Measurements from ENCODE around the gene MYOM1.
A peak's percentile ranks its signal among the peaks of the same experiment; 100 is the strongest.

MYOM1 gene

GRCh38 chr18:3151399-3152264 is 68.1 kb downstream of the MYOM1 start:
- DNase-seq (ENCODE audit: low read depth in 2 of 2): no peak

GRCh38 chr18:3150688-3151087 is 69.1 kb downstream of the MYOM1 start:
- DNase-seq (ENCODE audit: low read depth in 2 of 2): no peak

GRCh38 chr18:3150274-3150673 is 69.5 kb downstream of the MYOM1 start:
- no peak for DNase-seq (ENCODE audit: low read depth in 2 of 2)

DNA sequence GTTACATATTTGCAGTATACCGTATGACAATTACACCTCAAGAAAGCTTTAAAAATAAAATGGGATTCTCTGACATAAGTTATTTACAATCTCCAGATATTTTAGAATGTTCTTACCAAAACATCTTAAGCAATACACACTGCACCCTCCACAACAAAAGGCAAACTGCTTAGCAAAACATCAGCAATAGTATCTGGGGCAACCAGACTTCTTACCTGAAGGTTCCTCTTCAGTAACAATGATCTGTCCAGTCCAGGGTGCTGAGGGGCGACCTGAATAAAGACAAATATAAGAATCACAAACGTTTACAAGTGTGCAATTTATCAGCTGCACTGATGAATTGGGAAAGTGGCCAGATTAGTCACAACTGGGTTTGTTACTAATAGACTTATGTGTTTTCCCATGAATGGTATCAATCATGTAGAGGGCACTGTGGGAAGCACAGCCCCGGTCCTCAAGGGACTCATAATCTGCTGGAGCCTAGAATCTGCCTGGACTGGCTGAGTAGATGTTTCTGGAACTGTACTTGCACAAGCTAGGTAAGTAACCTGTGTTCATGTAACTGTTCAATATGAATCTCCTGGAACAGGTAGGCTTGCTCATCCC is 70.7 kb downstream of the MYOM1 start:
- no peak for DNase-seq (ENCODE audit: low read depth in 2 of 2)

DNA sequence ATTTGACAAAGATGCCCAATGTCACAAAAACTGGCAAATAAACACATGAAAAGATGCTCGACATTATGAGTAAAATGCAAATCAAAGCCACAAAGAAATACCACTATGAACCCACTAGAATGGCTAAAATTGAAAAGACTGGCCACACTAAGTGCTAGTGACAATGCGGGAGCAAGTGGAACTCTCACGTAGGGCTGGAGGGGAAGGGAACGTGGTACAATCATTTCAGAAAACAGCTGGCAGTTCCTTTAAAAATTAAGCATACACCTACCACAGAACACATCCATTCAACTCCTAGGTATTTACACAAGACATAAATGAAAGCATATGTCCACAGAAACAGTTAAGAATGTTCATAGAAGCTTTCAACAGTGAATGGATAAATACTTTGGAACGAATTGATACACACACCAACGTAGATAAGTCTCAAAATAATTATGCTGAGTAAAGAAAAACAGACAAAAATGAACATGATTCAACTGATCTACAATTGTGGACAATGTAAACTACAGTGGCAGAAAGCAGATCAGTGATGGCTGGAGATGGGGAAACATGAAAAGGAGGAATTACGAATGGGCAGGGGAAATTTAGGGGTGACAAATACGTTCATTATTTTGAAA is 71.7 kb downstream of the MYOM1 start:
- no peak for DNase-seq (ENCODE audit: low read depth in 2 of 2)

DNA sequence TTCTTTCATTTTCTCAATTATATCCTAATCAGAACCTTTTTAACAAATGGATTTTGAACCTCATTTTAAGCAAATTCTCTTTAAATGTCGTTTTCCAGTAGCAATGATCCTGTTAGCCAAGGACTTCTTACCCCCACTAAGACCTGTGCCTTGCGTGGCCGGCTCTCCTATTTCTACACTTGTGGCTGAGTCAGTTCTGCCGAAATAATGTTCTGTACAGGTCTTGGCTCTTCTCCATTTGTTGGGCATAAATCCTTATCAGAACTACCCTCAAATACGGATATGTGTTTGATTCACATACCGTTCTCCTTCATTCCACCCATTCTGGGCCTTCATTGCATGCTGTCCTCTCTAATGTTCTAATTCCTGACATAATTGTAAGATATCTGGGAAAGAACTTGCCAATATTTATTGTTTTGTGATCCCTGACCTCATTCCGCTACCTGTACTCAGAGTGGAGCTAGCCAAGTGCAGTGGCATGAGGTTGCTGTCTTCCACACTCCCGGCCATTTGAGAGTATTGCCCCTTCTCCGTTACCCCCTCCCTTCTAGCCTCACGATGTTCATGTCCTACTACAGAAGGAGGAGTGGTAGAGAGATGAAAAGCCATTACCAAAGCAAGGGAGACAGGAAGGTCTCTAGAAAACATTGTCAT is 78.7 kb downstream of the MYOM1 start:
- no peak for DNase-seq (ENCODE audit: low read depth in 2 of 2)

- no peak for DNase-seq (ENCODE audit: low read depth in 2 of 2)
Measured at GRCh38 chr18:3140342-3140741, 79.4 kb downstream of the MYOM1 start.

DNA sequence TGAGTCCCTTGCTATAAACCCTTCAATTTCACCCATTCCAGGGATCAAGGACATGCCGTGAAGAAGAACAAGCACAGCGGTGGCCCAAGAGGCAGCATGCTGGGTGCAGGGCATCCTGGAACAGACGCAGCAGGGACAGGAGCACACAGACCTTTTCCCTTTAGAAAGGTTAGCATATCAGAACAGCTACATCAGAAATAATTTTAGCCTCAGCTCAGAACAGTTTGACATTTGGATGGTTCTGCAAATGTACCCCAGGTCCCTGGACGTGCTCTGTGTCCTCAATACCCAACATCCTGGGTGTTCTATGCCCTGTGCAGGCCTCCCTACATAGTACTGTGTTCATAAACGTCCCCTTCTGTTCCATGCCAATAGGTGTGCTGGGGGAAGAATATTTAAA is 80.4 kb downstream of the MYOM1 start:
- DNase-seq (ENCODE audit: low read depth in 2 of 2): no peak

DNA sequence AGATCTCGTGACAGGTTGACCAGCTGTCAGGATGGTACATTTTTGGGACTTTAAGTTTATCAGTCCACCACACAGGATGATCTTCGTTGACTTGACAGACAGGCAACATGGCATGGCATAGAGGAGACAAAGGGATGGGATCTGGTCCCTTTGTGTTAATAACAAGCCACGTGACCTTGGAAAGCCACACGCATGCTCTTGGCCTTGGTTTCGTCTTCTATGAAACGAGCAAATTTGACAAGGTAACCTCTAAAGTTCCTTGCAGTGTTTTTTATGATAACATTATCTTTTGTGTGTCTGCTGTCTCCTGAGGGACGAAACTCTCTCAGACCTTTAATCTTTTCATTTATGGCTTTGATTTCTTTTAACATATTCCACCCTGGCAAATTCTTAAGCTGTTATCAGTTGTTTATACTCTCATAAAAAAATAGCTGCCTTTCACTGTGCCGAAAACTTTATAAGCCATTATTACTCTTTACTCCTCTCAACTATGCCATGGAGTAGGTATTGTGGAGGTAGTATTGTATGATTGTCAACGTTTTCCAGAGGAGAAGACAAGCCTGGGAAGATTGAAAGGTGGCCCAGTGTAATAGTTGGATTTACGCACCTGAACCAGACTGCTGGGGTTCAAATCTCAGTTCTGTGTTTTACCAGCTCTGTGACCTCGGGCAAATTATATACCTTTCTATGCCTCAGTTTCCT is 81.3 kb downstream of the MYOM1 start:
- no peak for DNase-seq (ENCODE audit: low read depth in 2 of 2)

- DNase-seq (ENCODE audit: low read depth in 2 of 2): no peak
Measured at GRCh38 chr18:3135536-3135935, 84.2 kb downstream of the MYOM1 start.

- DNase-seq (ENCODE audit: low read depth in 2 of 2): no peak
Measured at GRCh38 chr18:3132700-3133099, 87.1 kb downstream of the MYOM1 start.

DNA sequence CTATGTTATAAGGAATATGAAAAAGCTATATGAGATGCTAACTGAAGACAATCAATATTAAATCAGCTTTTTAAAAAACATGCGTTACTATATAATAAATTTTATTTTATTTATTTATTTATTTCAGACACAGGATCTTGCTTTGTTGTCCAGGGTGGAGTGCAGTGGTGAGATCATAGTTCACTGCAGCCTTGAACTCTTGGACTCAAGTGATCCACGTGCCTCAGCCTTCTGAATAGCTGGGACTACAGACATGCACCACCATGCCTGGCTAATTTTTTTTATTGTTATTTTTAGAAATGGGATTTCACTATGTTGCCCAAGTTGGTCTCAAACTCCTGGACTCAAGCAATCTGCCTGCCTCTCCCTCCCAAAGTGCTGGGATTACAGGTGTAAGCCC is 89.4 kb downstream of the MYOM1 start:
- no peak for DNase-seq (ENCODE audit: low read depth in 2 of 2)

DNA sequence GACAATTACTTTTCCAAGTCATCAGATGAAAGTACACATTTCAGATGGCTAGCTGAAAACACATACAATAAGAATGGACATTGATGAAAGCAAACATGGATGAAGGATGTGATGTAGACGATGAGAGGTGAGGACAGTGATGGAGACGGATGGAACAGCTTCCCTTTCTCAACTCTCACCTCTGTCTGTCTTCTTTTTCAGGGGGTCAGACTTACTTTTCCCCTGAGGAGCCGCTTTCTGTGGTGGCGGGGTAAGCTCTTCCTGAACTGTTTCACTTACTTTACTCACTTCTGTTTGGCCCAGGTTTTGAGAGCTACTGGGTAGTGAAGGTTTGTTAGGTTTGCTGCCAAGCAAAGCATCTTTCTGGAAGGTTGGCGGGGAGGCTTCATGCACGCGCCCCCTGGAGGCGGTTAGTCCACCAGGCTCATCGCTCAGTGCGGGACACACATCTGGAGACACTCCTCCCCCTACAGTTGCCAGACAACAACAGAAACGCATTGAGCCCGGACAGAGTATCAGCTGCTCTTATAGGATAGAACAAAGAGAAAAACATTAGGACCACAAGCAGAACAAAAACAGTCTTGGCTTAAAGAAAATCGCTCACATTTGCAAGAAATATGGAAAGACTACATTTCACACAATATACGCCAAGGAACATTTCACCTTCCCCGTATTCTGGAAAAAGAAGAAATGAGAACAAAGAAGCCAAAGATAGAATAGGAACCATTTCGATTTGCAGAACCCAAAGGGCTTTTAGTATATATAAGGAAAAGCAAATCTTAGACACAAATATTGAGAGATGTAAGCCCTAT is 90.5 kb downstream of the MYOM1 start:
- DNase-seq (ENCODE audit: low read depth in 2 of 2): peak; percentile 64 to 76

- no peak for DNase-seq (ENCODE audit: low read depth in 2 of 2)
Measured at GRCh38 chr18:3126457-3127097, 93.2 kb downstream of the MYOM1 start.

DNA sequence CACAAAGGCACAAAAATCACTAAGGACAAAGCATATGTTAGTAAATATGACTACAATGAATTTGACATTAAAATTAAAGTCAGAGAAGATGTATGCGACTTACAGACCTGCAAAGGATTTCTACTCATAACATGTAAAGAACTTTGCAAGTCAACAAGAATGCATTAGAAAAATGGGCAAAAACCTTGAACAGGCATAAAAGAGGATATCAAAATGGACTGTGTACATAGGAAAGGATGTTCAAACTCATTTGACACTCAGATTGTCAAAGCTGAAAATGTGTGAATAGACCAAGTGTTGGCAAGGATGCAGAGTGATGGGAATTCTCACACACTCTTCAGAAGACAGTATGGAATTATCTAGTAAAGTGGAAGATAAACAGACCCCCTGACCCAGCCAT is 94.9 kb downstream of the MYOM1 start:
- no peak for DNase-seq (ENCODE audit: low read depth in 2 of 2)

DNA sequence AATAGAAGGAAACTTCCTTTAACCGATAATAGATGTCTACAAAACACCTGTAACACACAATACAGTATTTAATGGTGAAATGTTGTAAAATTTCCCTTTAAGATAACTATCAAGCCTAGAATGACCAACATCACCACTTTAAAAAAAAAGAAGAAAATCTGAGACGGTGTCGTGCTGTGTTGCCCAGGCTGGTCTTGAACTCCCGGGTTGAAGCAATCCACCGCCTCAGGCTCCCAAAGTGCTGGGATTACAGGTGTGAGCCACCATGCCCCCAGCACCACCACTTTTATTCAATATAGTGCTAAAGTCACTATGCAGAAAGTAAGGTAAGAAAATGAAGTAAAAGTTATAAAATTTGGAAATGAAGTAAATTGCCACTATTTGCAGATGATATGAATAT is 96.9 kb downstream of the MYOM1 start:
- DNase-seq (ENCODE audit: low read depth in 2 of 2): no peak

DNA sequence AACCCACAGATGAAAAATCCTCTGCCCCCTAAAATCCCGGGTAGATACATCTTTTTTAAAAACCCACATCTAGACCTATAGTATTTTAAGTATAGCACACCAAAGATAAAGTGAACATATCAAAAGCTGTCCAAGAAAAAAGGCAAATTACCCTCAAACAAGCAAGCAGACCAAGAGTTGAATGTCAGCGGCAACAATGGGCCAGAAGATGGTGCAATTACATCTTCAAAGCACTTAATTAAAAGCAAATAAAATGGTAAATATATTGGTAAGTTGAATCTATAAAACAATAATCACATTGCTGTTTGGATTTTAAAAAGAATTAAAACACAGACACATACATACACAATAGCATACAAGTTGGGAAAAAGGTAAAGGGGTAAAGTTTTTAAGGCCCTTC is 98.5 kb downstream of the MYOM1 start:
- DNase-seq (ENCODE audit: low read depth in 2 of 2): no peak

DNA sequence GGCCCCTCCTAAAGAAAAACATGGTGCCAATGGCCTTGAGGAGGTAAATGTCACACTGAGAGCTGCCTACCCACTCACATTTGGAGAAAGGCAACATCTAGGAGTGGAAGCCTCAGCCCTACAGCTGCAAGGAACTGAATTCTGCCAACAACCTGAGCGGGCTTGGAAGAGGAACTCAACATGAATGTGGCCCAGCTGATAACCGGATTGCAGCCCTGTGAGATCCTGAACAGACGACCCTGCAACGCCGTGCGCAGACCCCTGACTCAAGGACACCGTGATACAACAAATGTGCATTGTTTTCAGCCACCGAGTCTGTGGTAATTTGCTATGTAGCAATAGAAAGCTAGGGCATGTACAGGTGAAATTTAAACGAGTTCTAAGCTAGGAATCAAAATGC is 99.4 kb downstream of the MYOM1 start:
- DNase-seq (ENCODE audit: low read depth in 2 of 2): no peak

DNA sequence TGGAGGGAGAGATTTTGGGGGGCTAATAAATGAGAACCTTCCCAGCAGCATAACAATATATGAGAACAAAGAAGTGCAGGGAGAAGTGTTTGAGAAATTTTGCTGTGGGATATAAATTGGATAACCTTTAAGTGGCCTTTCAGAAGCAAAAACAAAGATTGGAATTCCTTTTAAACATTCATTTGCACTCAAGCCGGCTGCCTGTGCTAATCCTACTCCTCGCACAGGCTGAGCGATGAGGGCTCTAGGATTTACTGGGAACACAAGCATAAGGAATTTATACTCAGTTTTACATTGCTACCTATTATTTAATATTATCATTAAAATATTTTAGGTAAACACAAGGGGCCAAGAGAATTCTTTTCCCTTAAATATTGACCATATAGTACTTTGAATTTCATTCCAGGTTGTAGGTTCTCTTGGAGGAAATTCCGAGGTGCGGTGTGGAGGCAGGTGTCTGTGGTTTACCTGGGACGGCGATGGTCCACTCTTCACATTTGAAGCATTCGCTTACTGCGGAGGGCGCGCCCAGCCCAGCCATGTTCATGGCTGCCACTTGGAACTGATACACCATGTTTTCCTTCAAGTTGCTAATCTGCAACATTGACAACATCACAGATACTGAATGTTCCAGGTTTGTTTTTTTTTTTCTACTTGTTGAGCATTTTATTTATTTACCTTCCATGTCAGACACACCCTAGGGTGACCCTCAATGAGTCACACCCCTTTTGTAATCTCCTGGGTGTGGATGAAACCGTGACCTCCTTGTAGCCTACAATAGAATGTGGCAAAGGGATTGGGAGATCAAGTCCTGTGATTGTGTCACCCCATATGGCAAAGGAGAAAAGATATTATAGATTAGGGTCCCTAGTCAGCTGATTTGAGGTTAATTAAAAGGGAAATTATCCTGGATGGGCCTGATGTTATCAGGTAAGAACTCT is 100.1 kb downstream of the MYOM1 start:
- no peak for DNase-seq (ENCODE audit: low read depth in 2 of 2)

Measured in stimulated activated CD8-positive, alpha-beta memory T cell treated with anti-CD3 and anti-CD28 coated beads, Interleukin-2, amount 100 ng/mL, for 48 hours (primary cell).